K562 (cell line): ENCODE measurements around the gene MTA2. TPM values are rescaled to one million over a fixed set of nuclear protein-coding genes. Genes with fewer than 3 reads are reported as not detected.

ENCODE experiments used
- ARHGAP35 ChIP-seq: fragments of 450-650 bp; IDR thresholded peaks from 2 replicates; pipeline ENCODE4 v1.6.1; 2018; ENCODE audit not compliant: partially characterized antibody
- ARID3A ChIP-seq: IDR thresholded peaks from 2 replicates; pipeline ENCODE4 v1.6.1; 2012; ENCODE audit warnings: low read depth, low read length, improper control_type of control experiment, borderline replicate concordance
- ATF4 ChIP-seq: fragments of 450-650 bp; formaldehyde crosslinking; IDR thresholded peaks from 2 replicates; pipeline ENCODE4 v1.4.0; 2022; ENCODE audit warnings: mild to moderate bottlenecking, moderate library complexity
- BCOR ChIP-seq: fragments of 450-650 bp; IDR thresholded peaks from 2 replicates; pipeline ENCODE4 v1.6.1; 2016
- CBX3 ChIP-seq, 2 experiments: IDR thresholded peaks; 1 replicate in 1 of 2; 2 replicates in 1 of 2; pipeline ENCODE4 v1.6.1; 2012; ENCODE audit warnings: inconsistent platforms in 2 of 2, low read length in 2 of 2, borderline replicate concordance in 1 of 2, control low read depth in 1 of 2
- FOXA1 ChIP-seq: fragments of 450-650 bp; IDR thresholded peaks from 2 replicates; pipeline ENCODE4 v1.6.1; 2016; ENCODE audit warnings: mild to moderate bottlenecking, borderline replicate concordance
- KAT2B ChIP-seq: IDR thresholded peaks from one replicate; pipeline ENCODE4 v1.6.1; 2012; ENCODE audit warnings: low read depth, mild to moderate bottlenecking, control low read depth, inconsistent platforms, low read length, moderate library complexity
- MAFF ChIP-seq: IDR thresholded peaks from 2 replicates; pipeline ENCODE4 v1.6.1; 2012; ENCODE audit warnings: low read length, improper control_type of control experiment
- POU5F1 ChIP-seq: fragments of 150-350 bp; IDR thresholded peaks from 2 replicates; pipeline ENCODE4 v1.6.1; 2014; ENCODE audit warnings: borderline replicate concordance, low read length, low read depth, mild to moderate bottlenecking; ENCODE audit not compliant: partially characterized antibody
- PYGO2 ChIP-seq: fragments of 450-650 bp; IDR thresholded peaks from 2 replicates; pipeline ENCODE4 v1.6.1; 2016; ENCODE audit warnings: mild to moderate bottlenecking, missing genetic modification characterization, moderate library complexity, missing compliant biosample characterization
- RBFOX2 ChIP-seq: fragments of 200-400 bp; formaldehyde crosslinking; IDR thresholded peaks from 2 replicates; pipeline ENCODE4 v1.6.1; 2017; ENCODE audit warnings: low read depth, mild to moderate bottlenecking, low read length, moderate library complexity
- RBM15 ChIP-seq: fragments of 200-400 bp; formaldehyde crosslinking; IDR thresholded peaks from 2 replicates; pipeline ENCODE4 v1.6.1; 2018; ENCODE audit warnings: mild to moderate bottlenecking, low read length, moderate library complexity; ENCODE audit not compliant: insufficient read depth
- RBM22 ChIP-seq: fragments of 200-400 bp; formaldehyde crosslinking; IDR thresholded peaks from 2 replicates; pipeline ENCODE4 v1.6.1; 2018; ENCODE audit warnings: low read length, low read depth; ENCODE audit not compliant: poor library complexity, severe bottlenecking
- SFPQ ChIP-seq: fragments of 200-400 bp; formaldehyde crosslinking; IDR thresholded peaks from 2 replicates; pipeline ENCODE4 v1.6.1; 2017; ENCODE audit warnings: mild to moderate bottlenecking, low read depth, low read length, moderate library complexity
- SMAD1 ChIP-seq: fragments of 150-350 bp; IDR thresholded peaks from 2 replicates; pipeline ENCODE4 v1.6.1; 2014; ENCODE audit warnings: low read length, low read depth; ENCODE audit not compliant: partially characterized antibody
- SNIP1 ChIP-seq: fragments of 450-650 bp; IDR thresholded peaks from 2 replicates; pipeline ENCODE4 v1.7.1; 2017; ENCODE audit warnings: low read depth, mild to moderate bottlenecking
- TEAD4 ChIP-seq, 2 experiments: sonication (generic) in 1 of 2; formaldehyde crosslinking in 1 of 2; IDR thresholded peaks; 2 replicates each; pipeline versions ENCODE4 v1.6.1 to v1.8.0; 2012 to 2022; ENCODE audit warnings: borderline replicate concordance in 1 of 2, inconsistent platforms in 1 of 2, low read length in 1 of 2, mild to moderate bottlenecking in 1 of 2, missing genetic modification reagents in 1 of 2
- XRCC5 ChIP-seq: fragments of 200-400 bp; formaldehyde crosslinking; IDR thresholded peaks from 2 replicates; pipeline ENCODE4 v1.6.1; 2017; ENCODE audit warnings: low read depth, mild to moderate bottlenecking, low read length
- ZKSCAN3 ChIP-seq: fragments of 250-450 bp; sonication (Bioruptor Pico); IDR thresholded peaks from 2 replicates; pipeline ENCODE4 v1.4.0; 2020
- ZNF316 ChIP-seq: fragments of 450-650 bp; IDR thresholded peaks from 2 replicates; pipeline ENCODE4 v1.6.1; 2016
- ZNF561 ChIP-seq: fragments of 450-650 bp; formaldehyde crosslinking; conservative IDR thresholded peaks from 2 replicates; pipeline ENCODE4 v1.4.0; 2020; ENCODE audit warnings: mild to moderate bottlenecking, moderate library complexity
- ZNF586 ChIP-seq: fragments of 450-650 bp; formaldehyde crosslinking; conservative IDR thresholded peaks from 2 replicates; pipeline ENCODE4 v1.4.0; 2020; ENCODE audit warnings: mild to moderate bottlenecking, moderate library complexity
- ZNF75A ChIP-seq: fragments of 450-650 bp; formaldehyde crosslinking; IDR thresholded peaks from 2 replicates; pipeline ENCODE4 v1.4.0; 2020; ENCODE audit warnings: mild to moderate bottlenecking
- polyA plus RNA-seq, 8 experiments: library from polyadenylated mRNA; depleted of rRNA in 4 of 8; stranded (reverse) in 5 of 8; unstranded in 3 of 8; fragments of >200 nt; fragmentation: Nextera tagmentation in 2 of 8; fragmentation: Illumina TruSeq in 1 of 8; extraction: Ambion mirVana in 2 of 8; extraction: Trizol in 1 of 8; gene quantifications; 2 replicates each; pipeline versions ENCODE4 v1.2.1 to v1.2.3, GENCODE V29; 2011 to 2014; ENCODE audit warnings: inconsistent platforms in 1 of 8, missing spikeins in 1 of 8
- total RNA-seq, 7 experiments: library from RNA; depleted of rRNA in 6 of 7; stranded (reverse); fragments of >200 nt in 6 of 7; fragmentation: Illumina TruSeq in 2 of 7; extraction: Trizol in 2 of 7; gene quantifications; 2 replicates each; pipeline versions ENCODE4 v1.2.1 to v1.2.3, GENCODE V29; 2011 to 2021; ENCODE audit warnings: low replicate concordance in 1 of 7
- TF ChIP-seq, protein P1 (sequence below), 2 experiments: fragments of 450-650 bp in 1 of 2; sonication (generic) in 1 of 2; formaldehyde crosslinking; conservative IDR thresholded peaks; 2 replicates each; pipeline versions ENCODE4 v1.4.0 to v1.8.1; 2020 to 2022; ENCODE audit warnings: mild to moderate bottlenecking in 1 of 2, missing genetic modification reagents in 1 of 2

Gene MTA2
- total and polyA plus RNA-seq, 9 of the 15 experiments (the other 6 are each of a cell fraction or from before 2014, with no cell fraction given) = 6.2 to 220 (median 172) TPM

DNA sequence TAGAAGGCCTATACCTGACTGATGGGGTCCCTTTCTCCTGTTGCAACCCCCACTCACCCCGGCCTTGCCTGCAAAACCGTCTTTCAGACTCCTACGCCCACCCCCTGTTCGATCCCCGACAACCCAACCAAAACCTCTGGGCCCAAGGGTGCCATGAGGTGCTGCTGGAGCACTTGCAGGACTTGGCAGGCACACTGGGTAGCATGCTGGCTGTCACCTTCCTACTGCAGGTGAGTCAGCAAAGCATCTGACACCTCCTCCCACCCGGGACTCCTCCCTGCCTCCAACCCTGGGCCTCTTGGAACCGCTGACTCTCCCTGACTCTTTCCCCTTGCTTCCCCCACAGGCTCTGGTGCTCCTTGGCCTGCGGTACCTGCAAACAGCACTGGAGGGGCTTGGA is 12.6 kb upstream of the MTA2 start (continued):
- no peak for TF ChIP-seq ARHGAP35
- TF ChIP-seq XRCC5 = no peak
- TF ChIP-seq ZNF586 (CRISPR knock-in tag) = no peak
- no peak for TF ChIP-seq FOXA1
- 0 out of 2 replicates have a peak, but pooled peaks have one; percentile 21 for TF ChIP-seq MAFF
- no peak for TF ChIP-seq RBM22
- TF ChIP-seq PYGO2 = no peak
- TF ChIP-seq KAT2B = no peak
- no peak for TF ChIP-seq RBM15
- peak; percentile 76 for TF ChIP-seq ZNF316
- TF ChIP-seq RBFOX2 = no peak
- no peak for TF ChIP-seq ZKSCAN3
- TF ChIP-seq, protein P1, sequence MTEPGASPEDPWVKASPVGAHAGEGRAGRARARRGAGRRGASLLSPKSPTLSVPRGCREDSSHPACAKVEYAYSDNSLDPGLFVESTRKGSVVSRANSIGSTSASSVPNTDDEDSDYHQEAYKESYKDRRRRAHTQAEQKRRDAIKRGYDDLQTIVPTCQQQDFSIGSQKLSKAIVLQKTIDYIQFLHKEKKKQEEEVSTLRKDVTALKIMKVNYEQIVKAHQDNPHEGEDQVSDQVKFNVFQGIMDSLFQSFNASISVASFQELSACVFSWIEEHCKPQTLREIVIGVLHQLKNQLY (CRISPR knock-in tag; conservative IDR thresholded peaks at IDR 0.05) = no peak
- TF ChIP-seq TEAD4 (IDR thresholded peaks at IDR 0.05; ENCODE audit: low read length) = no peak
- no peak for TF ChIP-seq TEAD4 (CRISPR knock-in tag; IDR thresholded peaks at IDR 0.05; ENCODE audit: borderline replicate concordance)
- TF ChIP-seq SMAD1 = no peak
- TF ChIP-seq ZNF561 (CRISPR knock-in tag) = no peak
- no peak for TF ChIP-seq BCOR
- TF ChIP-seq ZNF75A = no peak
- TF ChIP-seq SNIP1 = no peak
- TF ChIP-seq ATF4 (CRISPR knock-in tag) = no peak
- no peak for TF ChIP-seq ARID3A
- no peak for TF ChIP-seq POU5F1
- TF ChIP-seq SFPQ = no peak
- no peak for TF ChIP-seq CBX3 (IDR thresholded peaks at IDR 0.05; ENCODE audit: borderline replicate concordance in 1 of 2, low read length in 2 of 2)
